ENCODE measurements around the gene CRB3.

CRB3 gene

DNA sequence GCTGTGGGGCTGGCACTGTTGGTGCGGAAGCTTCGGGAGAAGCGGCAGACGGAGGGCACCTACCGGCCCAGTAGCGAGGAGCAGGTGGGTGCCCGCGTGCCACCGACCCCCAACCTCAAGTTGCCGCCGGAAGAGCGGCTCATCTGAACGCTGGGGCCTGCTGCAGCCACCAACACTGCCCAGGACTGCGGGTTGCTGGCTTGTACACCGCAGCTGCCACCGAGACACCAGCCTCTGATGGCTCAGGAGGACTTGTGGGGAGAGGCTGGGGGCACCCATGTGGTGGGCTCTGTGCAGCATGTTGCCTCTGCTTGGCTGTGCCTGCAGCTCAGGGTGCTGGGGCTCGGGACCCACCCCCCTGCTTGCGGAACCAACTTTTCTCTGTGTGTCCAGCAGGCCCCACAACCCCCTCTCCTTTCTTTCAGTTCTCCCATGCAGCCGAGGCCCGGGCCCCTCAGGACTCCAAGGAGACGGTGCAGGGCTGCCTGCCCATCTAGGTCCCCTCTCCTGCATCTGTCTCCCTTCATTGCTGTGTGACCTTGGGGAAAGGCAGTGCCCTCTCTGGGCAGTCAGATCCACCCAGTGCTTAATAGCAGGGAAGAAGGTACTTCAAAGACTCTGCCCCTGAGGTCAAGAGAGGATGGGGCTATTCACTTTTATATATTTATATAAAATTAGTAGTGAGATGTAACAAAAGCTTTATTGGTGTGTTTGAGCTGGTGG is 2.6 kb downstream of the CRB3 start:
- no peak for DNase-seq (ENCODE audit: low read depth in 2 of 2)

DNA sequence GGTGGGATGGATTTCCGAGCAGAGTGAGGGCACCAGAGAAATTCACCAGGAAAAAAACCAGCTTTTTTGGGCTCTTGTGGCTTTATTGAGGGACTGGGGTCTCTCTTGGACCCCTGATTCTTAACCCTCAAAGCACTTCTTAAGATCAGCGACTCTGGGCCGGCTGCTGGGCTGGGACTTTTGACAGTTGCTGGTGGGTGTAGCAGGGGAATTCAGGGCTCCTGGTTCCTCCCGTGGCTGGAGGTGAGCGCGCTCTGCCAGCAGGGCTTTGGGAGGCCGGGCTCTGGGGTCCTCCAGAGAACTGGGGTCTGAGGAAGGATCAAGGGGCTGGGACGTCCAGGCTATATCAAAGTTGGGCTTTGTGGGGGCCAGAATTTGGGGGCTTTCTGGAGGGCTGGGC is 3.3 kb downstream of the CRB3 start:
- DNase-seq (ENCODE audit: low read depth in 2 of 2): no peak

DNA sequence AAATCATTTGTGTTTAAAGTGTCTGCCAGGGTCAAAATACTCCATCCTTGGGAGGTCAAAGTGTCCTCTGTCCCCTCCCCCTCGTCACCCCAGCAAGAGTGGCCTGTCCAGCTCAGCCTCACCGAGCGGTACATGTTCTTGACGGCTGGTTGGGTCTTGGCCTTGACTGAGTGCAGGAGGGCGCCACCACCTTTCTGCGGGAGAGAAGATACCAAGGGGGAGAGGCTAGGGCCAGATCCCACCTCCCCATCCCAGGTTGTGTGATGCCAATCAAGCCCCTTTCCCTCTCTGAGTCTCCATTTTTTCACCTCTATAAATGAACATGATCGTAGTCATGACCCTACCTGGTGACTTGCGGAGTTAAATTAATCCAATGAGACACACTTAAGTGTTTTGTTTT is 6.1 kb downstream of the CRB3 start:
- no peak for DNase-seq (ENCODE audit: low read depth in 2 of 2)

DNA sequence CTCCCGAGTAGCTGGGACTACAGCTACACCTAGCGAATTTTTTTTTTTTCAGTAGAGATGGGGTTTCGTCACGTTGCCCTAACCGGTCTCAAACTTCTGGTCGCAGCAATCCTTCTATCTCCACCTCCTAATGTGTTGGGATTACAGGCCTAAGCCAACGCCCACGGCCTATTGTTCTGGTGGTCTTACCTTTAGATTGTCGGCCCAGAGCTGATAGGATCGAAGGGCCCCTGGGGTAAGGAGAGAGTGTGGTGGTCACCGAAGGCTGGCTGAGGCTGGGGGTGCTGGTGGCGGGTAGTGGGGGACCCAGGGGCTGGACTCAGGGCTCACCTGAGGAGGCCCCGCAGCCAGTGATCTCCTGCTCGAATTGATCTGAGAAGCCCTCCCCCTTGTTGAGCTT is 7.0 kb downstream of the CRB3 start:
- no peak for DNase-seq (ENCODE audit: low read depth in 2 of 2)

DNA sequence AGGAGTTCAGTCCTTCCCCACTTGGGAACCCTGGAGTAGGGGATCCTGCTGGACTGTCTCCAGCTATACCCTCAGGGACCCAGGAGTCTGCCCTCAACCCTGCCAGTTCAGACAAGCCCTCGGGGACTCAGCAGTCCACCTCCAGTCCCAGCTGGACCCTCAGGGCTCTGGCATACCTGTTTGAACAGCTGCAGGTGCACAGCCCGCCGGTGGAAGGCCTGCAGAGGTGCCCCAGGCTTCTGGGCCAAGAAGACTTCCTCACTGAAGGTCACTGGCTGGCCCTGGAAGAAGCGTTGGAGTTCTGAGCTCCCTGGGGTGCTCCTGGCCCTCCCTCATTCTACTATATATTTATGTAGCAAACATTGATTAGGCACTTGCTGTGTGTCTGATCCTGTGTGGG is 8.6 kb downstream of the CRB3 start:
- no peak for DNase-seq (ENCODE audit: low read depth in 2 of 2)

DNA sequence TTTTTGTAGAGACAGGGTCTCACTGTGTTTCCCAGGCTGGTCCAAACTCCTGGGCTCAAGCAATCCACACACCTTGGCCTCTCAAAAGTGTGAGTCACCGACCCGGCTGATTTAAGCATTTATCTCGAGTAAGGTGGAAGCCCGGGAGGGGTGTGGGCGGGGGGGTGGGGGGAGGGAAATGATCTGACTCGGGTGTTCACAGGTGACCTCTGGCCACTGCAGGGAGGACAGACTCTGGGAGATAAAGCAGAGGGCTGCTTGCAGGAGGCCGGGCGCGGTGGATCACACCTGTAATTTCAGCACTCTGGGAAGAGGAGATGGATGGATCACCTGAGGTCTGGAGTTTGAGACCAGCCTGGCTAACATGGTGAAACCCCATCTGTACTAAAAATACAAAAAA is 9.6 kb downstream of the CRB3 start:
- DNase-seq (ENCODE audit: low read depth in 2 of 2): no peak

DNA sequence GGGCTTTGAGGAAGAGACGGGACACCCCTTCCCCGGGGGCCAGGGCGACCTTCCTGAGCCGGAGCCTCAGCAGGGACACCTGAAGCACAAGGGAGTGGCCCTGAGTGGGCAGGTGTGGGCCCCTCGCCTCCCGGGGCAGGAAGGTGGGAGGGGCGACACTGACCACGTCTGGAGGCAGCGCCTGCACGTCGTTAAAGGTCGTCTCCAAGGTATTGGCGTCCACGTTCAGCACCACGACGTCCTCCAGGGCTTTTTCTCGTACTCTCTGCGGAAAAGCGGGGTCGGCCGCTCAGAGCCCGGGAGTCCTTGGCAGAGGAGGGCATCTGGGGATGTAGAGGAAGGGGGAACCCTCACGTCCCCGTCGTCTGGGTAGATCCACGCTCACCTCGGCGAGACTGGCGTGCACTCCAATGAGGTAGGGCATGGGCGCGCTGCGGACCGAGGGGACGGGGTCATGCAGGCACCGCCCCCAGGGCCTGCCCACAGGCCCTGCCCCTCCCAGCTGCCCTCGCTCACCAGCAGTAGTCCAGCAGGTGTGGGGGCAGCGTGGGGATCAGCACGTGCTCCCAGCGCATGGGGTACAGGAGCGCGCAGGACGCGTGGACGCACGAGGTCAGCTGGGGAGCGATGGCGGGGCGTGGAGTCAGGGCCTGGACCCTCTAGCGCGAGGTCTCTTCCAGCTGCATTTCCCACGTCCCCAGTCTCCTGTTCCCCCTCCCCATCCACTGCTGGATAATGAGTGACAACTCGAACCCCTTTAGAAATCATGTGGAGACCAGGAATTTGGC is 11.4 kb downstream of the CRB3 start:
- no peak for DNase-seq (ENCODE audit: low read depth in 2 of 2)

DNA sequence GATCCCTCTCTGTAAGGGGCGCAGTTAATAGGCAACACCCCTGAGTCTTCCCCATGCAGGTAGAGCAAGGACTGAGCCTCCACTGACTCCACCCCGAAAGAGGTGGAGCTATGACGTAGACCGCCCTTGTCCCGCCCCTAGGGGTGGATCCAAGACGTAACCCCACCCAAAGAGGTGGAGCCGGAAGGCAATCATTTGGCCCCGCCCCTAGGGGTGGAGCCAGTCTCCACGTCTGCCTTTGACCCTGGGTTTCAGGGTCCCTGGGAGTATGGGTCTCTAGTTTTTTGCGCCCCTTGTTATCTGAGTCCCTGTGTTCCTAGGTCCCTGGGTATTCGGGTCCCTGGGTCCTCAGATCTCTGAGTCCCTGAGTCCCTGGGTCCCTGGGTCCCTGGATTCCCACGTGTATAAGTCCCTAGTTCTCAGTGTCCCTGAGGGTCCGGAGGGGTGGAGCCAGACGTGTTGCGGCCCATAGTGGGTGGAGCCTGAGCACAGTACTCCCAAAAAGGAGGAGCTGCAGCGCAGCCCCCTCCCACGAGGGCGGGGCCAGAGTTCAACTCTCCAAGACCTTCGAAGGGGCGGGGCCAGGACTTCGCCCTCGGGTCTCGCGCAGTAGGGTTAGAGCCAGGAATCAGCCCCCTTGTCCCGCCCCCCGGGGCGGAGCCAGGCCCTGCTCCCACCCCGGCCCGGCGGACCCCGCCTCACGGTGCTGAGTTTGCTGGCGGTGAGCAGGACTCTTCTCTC is 12.3 kb downstream of the CRB3 start:
- DNase-seq (ENCODE audit: low read depth in 2 of 2): no peak

DNA sequence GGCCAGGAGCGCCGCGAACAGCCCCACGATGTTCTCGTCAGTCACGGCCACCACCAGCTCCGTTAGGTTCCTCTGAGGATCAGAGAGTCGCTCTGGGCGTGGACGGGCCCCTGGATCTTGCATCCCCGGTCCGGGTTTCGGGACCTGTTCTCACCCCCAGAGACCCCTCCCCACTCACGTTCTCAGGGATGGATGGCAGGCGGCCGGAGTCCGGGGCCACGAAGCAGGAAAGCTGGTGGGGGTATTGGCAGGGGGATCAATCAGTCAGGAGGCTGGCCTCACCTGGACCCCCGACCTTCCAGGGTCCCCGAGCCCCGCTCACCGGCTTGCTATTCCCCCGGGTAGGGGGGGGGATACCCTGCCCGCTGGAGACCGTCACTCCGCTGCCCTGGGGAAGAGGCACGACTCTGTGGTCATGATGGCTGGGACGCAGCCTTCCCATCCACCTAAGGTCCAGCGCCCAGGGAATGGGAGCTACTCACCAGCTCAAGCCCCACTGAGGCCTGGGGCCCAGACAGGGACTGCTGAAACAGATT is 12.9 kb downstream of the CRB3 start:
- DNase-seq (ENCODE audit: low read depth in 2 of 2): no peak

DNA sequence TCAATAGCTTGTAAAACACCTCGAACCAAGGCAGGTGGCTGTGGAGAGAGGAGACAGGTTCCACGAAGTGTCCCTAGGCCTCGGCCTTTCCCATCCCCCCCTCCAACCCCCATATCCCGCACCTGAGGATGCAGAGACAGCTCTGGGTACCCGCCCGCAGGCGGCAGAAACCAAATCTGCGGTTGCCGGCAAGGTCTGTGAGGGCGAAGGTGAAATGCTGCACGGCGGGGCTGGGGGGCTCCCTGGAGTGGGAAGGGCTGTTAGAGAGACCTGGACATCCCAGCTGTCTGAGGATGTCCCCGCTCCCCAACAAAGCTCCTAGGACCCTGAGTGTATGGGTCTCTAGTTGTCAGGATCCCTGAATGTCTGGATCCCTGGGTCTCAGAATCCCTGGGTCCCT is 14.7 kb downstream of the CRB3 start:
- DNase-seq (ENCODE audit: low read depth in 2 of 2): no peak

DNA sequence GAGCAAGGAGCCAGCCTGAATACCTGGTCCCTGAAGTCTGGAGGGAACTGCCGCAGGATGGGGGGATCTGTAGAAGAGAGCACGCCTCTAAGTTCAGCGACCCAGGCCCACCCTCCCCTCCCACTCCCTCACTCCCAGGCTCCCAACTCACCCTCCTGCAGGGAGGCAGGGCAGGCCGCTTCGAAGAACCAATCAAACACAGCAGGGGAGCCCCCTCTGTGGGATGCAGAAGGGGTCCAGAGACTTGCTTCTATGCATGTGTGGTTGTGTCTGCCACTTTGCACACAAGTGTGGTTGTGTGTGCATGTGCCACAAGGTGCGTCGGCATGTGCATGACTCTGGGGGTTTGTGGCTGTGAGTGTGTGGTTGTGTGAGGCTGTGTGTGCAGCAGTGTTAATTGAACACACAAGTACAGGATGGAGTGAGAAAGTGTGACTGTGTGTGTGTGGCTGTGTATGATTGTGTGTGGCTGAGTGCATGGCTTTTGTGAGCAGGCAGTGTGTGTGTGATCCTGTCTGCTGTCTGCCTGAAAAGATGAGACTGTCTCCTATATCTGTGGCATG is 15.8 kb downstream of the CRB3 start:
- DNase-seq (ENCODE audit: low read depth in 2 of 2): no peak

DNA sequence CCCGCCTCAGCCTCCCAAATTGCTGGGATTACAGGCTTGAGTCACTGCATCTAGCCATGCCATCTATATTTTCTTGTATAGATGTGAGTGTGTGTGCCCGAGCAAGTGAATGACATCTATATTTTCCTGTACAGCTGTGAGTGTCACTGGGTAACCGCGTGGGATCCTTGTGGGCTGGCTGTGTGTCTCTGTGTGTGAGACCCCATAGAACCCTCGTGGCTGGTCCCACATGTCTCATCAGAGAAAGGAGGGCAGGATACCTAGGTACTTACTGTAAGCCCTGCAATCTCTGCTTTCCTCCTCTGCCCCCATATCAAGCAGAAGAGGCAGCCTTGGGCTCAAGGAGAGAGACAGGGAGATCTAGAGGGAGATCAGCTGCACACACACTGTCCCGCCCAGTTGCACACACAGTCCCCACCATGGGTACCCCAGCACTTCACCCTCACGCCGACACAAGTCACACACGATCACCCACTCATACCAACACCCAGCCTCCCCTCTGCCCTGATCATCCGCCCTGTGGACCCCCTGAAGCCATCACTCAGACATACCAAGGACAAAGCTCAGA is 16.9 kb downstream of the CRB3 start:
- DNase-seq (ENCODE audit: low read depth in 2 of 2): peak in 1 of 2 donors; percentile 39

DNA sequence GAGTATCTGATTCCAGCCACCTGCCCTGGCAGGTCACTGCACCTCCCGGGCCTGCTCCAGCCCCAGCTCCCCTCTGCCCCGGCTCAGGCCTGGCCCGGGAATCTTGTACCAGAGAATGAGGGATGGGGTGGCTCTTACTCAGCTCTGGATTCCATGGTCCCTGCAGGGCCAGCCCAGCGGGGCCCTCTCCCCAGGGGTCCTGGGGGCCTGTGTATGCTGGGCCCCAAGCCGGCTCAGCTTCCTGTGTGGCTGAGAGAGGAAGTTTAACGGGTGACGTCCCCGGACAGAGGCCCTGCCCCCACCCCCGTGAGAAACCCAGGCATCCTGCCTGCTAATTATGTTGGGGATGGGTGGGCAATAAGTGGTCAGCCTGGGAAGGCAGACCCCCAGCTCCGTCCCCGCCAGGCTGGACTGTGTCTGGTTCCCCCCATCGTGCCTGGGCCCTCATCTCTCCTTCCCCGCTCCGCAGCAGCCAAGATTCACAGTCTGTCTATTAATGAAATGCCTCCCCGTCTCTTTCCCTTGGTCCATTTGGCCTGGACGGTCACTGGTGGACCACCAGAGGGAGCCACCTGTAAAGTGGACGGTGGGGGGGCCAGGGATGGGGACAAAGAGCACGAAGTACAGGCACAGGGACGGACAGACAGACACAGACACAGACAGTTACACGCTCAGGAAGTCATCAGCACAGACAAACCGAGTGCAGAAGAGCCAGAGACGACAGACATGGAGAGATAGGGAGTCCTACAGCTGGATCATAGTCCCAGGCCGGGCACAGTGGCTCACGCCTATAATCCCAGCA is 17.7 kb downstream of the CRB3 start, which contains the start of gene DENND1C:
DENND1C (minus strand) TSS at position 247 of the 802 bp plus-strand sequence; CDS start at position 155, 92 bp downstream.
- peak in 1 of 2 donors; percentile 36 for DNase-seq (ENCODE audit: low read depth in 2 of 2)

DNA sequence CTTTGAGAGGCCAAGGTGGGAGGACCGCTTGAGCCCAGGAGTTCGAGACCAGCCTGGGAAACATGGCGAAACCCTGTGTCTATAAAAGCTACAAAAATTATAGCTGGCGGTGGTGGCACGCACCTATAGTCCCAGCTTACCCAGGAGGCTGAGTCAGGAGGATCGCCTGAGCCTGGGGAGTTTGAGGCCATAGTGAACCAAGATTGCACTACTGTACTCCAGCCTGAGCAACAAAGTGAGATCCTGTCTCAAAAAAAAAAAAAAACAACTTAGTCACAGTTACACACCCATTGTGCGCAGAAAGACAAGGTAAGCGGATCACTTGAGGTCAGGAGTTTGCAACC is 18.2 kb downstream of the CRB3 start:
- DNase-seq (ENCODE audit: low read depth in 2 of 2): no peak

DNA sequence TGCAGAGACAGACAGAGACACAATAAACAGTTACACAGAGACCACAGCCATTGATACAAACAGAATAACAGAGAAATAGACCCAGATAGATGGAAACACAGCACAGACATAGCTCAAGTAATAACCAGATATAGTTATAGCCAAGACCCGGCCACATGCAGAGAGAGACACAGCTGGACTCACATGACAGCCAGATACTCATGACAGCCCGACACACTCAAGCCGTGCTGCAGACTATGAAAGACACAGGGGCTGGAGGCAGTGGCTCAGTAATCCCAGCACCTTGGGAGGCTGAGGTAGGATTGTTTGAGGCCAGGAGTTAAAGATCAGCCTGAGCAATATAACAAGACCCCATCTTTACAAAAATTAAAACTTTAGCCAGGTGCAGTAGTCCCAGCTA is 19.2 kb downstream of the CRB3 start:
- no peak for DNase-seq (ENCODE audit: low read depth in 2 of 2)

DNA sequence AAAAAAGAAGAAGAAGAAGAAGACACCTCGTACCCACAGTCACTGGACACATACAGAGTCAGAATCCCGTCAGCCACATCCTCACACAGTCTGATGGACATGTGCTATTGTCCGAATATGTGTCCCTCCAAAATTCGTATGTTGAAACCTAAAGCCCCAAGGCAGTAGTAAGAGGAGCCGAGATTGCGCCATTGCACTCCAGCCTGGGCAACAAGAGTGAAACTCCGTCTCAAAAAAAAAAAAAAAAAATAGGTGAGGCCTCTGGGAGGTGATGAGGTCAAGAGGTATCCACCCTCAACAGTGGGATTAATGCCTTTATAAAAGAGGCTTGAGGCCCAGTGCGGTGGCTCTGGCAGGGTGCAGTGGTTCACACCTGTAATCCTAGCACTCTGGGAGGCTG is 20.2 kb downstream of the CRB3 start:
- no peak for DNase-seq (ENCODE audit: low read depth in 2 of 2)

DNA sequence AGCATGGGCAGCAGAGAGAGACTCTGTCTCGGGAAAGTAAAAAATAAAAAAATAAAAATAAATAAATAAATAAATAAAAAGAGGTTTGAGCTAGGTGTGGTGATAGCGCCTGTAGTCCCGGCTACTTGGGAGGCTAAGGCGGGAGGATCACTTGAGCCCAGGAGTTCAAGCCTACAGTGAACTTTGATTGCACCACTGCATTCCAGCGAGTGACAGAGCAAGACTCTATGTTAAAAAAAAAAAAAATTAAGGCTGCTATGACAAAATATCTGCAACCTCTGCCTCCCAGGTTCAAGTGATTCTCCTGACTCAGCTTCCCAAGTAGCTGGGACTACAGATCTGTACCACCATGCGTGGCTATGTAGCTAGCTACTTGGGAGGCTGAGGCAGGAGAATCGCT is 20.8 kb downstream of the CRB3 start:
- no peak for DNase-seq (ENCODE audit: low read depth in 2 of 2)

DNA sequence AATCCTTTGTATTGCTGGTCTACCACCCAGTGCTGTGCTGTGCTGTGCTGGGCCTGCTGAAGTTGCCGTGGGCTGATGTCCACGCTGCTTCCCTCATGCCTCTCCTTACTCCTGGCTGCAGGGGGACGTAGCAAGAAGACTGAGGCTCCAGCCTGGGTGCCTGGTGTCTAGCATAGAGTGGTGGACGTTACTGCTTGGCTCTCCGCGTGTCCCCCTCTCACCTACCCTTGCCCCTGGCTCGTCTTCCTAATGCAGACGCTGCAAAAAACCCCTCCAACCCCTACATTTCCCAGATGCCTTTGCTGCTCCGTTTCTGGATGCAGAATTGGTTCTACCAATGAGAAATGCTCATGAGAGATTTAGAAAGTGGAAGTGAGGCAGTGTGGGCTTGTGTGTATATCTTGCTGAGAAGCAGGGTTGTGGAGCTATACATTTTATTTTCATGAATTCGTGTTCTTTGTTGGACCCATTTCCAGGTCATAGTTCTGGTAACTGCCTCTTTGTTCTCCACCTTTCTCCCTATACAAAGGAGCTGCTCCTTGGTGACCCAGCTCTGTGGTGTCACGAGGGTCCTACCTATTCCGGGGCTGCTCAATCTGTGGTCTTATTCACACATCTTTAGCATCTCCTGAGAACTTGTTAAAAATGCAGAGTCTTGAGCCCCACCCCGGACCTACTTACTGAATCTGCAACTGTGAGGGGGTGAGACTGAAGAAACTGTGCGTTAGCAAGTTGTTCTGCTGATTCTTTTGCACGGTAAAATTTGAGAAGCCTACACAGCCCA is 25.4 kb downstream of the CRB3 start:
- no peak for DNase-seq (ENCODE audit: low read depth in 2 of 2)

DNA sequence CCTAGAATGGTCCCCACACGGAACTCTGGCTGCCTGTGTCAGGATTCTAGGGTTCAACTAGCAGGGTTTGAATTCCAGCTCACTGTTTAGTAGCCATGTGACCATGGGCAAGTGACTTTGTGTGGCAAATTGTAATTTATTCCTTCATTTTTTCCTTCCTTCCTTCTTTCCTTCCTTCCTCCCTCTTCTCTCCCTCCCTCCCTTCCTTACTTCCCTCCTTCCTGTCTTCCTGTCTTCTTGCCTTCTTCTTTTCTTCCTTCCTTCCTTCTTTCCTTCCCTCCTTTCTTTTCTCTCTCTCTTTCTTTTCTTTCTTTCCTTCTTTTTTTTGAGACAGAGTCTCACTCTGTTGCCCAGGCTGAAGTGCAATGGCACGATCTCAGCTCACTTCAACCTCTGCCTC is 26.1 kb downstream of the CRB3 start:
- DNase-seq (ENCODE audit: low read depth in 2 of 2): no peak

Measured in stimulated activated CD8-positive, alpha-beta memory T cell treated with anti-CD3 and anti-CD28 coated beads, Interleukin-15, amount 100 ng/mL, for 4 hours (primary cell).